ENCODE results near the gene MANSC4.

MANSC4 gene

GRCh38 chr12:27810756-27811155, 30.7 kb upstream of the MANSC4 start:
- H3K4me3 ChIP-seq (ENCODE audit: low read length): no peak overlapping the region
- no peak for TF ChIP-seq ZNF274 (IDR thresholded peaks at IDR 0.05; ENCODE audit: low read depth, low read length)

GRCh38 chr12:27808841-27809240, 28.8 kb upstream of the MANSC4 start:
- H3K4me3 ChIP-seq (ENCODE audit: low read length): no peak overlapping the region
- TF ChIP-seq ZNF274 (IDR thresholded peaks at IDR 0.05; ENCODE audit: low read depth, low read length): no peak

- H3K4me3 ChIP-seq (ENCODE audit: low read length): no peak overlapping the region
- no peak for TF ChIP-seq ZNF274 (IDR thresholded peaks at IDR 0.05; ENCODE audit: low read depth, low read length)
Measured at GRCh38 chr12:27807063-27807703, 27.1 kb upstream of the MANSC4 start.

- no peak for TF ChIP-seq ZNF274 (IDR thresholded peaks at IDR 0.05; ENCODE audit: low read depth, low read length)
- no peak overlapping the region for H3K4me3 ChIP-seq (ENCODE audit: low read length)
Measured at GRCh38 chr12:27806259-27806658, 26.2 kb upstream of the MANSC4 start.

GRCh38 chr12:27805238-27805637, 25.2 kb upstream of the MANSC4 start:
- no peak for TF ChIP-seq ZNF274 (IDR thresholded peaks at IDR 0.05; ENCODE audit: low read depth, low read length)
- H3K4me3 ChIP-seq (ENCODE audit: low read length): no peak overlapping the region

- no peak for TF ChIP-seq ZNF274 (IDR thresholded peaks at IDR 0.05; ENCODE audit: low read depth, low read length)
- H3K4me3 ChIP-seq (ENCODE audit: low read length): no peak overlapping the region
Measured at GRCh38 chr12:27802936-27803335, 22.9 kb upstream of the MANSC4 start.

- TF ChIP-seq ZNF274 (IDR thresholded peaks at IDR 0.05; ENCODE audit: low read depth, low read length): no peak
- no peak overlapping the region for H3K4me3 ChIP-seq (ENCODE audit: low read length)
Measured at GRCh38 chr12:27802511-27802910, 22.5 kb upstream of the MANSC4 start.

- no peak for TF ChIP-seq ZNF274 (IDR thresholded peaks at IDR 0.05; ENCODE audit: low read depth, low read length)
Measured at GRCh38 chr12:27801630-27802029, 21.6 kb upstream of the MANSC4 start.

GRCh38 chr12:27800819-27801218, 20.8 kb upstream of the MANSC4 start:
- TF ChIP-seq ZNF274 (IDR thresholded peaks at IDR 0.05; ENCODE audit: low read depth, low read length): no peak
- no peak overlapping the region for H3K4me3 ChIP-seq (ENCODE audit: low read length)

More at GRCh38 chr12:27801630-27802029, 21.6 kb upstream of the MANSC4 start:
- no peak overlapping the region for H3K4me3 ChIP-seq (ENCODE audit: low read length)

- no peak overlapping the region for H3K4me3 ChIP-seq (ENCODE audit: low read length)
- no peak for TF ChIP-seq ZNF274 (IDR thresholded peaks at IDR 0.05; ENCODE audit: low read depth, low read length)
Measured at GRCh38 chr12:27797301-27798025, 17.4 kb upstream of the MANSC4 start.

GRCh38 chr12:27796128-27796527, 16.1 kb upstream of the MANSC4 start:
- no peak for TF ChIP-seq ZNF274 (IDR thresholded peaks at IDR 0.05; ENCODE audit: low read depth, low read length)
- H3K4me3 ChIP-seq (ENCODE audit: low read length): no peak overlapping the region

GRCh38 chr12:27794818-27795584, 15.0 kb upstream of the MANSC4 start:
- no peak for TF ChIP-seq ZNF274 (IDR thresholded peaks at IDR 0.05; ENCODE audit: low read depth, low read length)
- no peak overlapping the region for H3K4me3 ChIP-seq (ENCODE audit: low read length)

- no peak overlapping the region for H3K4me3 ChIP-seq (ENCODE audit: low read length)
- TF ChIP-seq ZNF274 (IDR thresholded peaks at IDR 0.05; ENCODE audit: low read depth, low read length): no peak
Measured at GRCh38 chr12:27790179-27790578, 10.1 kb upstream of the MANSC4 start.

GRCh38 chr12:27787559-27787958, 7.5 kb upstream of the MANSC4 start:
- no peak overlapping the region for H3K4me3 ChIP-seq (ENCODE audit: low read length)
- no peak for TF ChIP-seq ZNF274 (IDR thresholded peaks at IDR 0.05; ENCODE audit: low read depth, low read length)

All from GM08714 (cell line).